Lower lobe of right lung (tissue), 2 donors: Measurements from ENCODE around the gene NEDD4L. TPM values are rescaled to one million over a fixed set of nuclear protein-coding genes. Genes with fewer than 3 reads are reported as not detected.
"Not testable (repeated sequence)": the region's sequence is repeated elsewhere in the genome, so short reads cannot be mapped to it uniquely, and the experiment has no call there.

Source experiments
- ATAC-seq, 2 donors: fragments of 200-7000 bp; cut with Tn5 transposase; one replicate each; pipeline ENCODE4 v1.9.1; 2020 to 2022; ENCODE audit warnings: mild to moderate bottlenecking in 2 of 2, moderate library complexity in 2 of 2
- DNase-seq: peaks from one replicate; pipeline ENCODE4 v3.0.0-alpha.2; 2020
- H3K27ac ChIP-seq: fragments of 200-600 bp; one replicate; pipeline ENCODE4 v1.8.0; 2022
- H3K27me3 ChIP-seq: fragments of 200-600 bp; one replicate; pipeline ENCODE4 v1.8.0; 2022; ENCODE audit warnings: low read depth
- H3K36me3 ChIP-seq: fragments of 200-600 bp; one replicate; pipeline ENCODE4 v1.8.0; 2022; ENCODE audit warnings: mild to moderate bottlenecking
- H3K4me1 ChIP-seq: fragments of 200-600 bp; one replicate; pipeline ENCODE4 v1.8.0; 2022
- H3K4me3 ChIP-seq: fragments of 200-600 bp; one replicate; pipeline ENCODE4 v1.8.0; 2022; ENCODE audit warnings: mild to moderate bottlenecking
- H3K9me3 ChIP-seq: fragments of 200-600 bp; one replicate; pipeline ENCODE4 v1.8.0; 2022
- intact Hi-C: fragments of 100-400 bp; cut with DNase I; formaldehyde crosslinking; loops from one replicate; pipeline ENCODE4 v1.11.0; 2022
- total RNA-seq: library from RNA; stranded (reverse); fragmentation: NEBNext Ultra II Directional; extraction: Animal tissue kit (Norgen Biotek cat#: 25700); gene quantifications from one replicate; pipeline ENCODE4 v1.2.1, GENCODE V29; 2021
- TF ChIP-seq, protein P1 (sequence below): fragments of 200-600 bp; IDR thresholded peaks from one replicate; pipeline ENCODE4 v1.8.0; 2022; ENCODE audit warnings: antibody characterized with exemption, mild to moderate bottlenecking
- donor health status: DM: no; HTN: yes; CAD: no; lungs with severe emphysema.

The NEDD4L gene
- total RNA-seq, 1 donor from 2014 or later = 203 TPM

DNA sequence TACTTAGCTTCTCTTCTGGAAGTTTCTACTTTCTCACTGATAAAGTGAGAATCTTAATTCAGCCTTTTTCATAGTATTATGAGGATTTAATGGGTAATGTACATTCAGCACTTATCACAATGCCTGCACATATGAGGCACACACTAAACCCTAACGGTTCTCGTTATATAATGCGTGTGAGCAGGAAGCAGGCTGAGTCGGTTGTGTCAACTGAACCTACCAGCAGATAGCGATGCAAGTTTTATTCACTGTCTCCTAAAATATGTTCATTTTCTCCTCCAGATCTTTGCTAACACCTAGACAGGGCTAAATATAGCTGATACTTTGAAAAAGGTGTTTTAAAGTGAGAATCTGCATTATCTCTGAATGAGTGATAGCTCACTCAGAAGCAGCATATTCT lies 383.3 kb downstream of the NEDD4L start:
- intact Hi-C loops = no loop called here
- Histone ChIP-seq H3K36me3 (no peaks in the 10 kb centered on the region), H3K4me1 (no peaks in the 10 kb centered on the region), H3K27ac (no peak overlapping the region), H3K9me3 (no peaks in the 10 kb centered on the region), H3K4me3 (no peak overlapping the region), H3K27me3 (no peaks in the 10 kb centered on the region)
- ATAC-seq (no peak), DNase-seq (no peak)
- TF ChIP-seq, protein P1, sequence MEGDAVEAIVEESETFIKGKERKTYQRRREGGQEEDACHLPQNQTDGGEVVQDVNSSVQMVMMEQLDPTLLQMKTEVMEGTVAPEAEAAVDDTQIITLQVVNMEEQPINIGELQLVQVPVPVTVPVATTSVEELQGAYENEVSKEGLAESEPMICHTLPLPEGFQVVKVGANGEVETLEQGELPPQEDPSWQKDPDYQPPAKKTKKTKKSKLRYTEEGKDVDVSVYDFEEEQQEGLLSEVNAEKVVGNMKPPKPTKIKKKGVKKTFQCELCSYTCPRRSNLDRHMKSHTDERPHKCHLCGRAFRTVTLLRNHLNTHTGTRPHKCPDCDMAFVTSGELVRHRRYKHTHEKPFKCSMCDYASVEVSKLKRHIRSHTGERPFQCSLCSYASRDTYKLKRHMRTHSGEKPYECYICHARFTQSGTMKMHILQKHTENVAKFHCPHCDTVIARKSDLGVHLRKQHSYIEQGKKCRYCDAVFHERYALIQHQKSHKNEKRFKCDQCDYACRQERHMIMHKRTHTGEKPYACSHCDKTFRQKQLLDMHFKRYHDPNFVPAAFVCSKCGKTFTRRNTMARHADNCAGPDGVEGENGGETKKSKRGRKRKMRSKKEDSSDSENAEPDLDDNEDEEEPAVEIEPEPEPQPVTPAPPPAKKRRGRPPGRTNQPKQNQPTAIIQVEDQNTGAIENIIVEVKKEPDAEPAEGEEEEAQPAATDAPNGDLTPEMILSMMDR = no peak

DNA sequence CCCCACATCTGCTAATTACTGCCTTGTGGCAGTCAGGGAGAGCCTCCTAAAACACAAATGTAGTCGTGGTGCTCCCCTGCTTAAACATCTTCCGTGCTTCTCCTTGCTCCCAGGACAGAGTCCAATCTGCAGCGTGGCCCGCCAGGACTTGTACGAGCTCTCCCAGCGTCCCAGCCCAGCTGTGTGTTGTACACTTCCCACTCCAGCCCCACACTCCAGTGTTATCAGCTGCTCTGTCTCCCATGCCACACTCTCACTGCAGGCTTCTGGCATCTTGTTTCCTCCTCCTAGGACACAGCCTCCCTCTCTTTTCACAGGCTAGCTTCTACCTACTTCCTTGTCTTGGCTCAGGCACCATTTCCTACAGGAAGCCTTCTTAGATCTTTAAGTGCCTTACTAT lies 385.4 kb downstream of the NEDD4L start:
- intact Hi-C loops = no loop called here
- DNase-seq (no peak), ATAC-seq (peak in 1 of 2 donors; percentile 51)
- Histone ChIP-seq H3K27ac (no peak overlapping the region), H3K4me3 (no peak overlapping the region), H3K9me3 (no peaks in the 10 kb centered on the region), H3K4me1 (no peaks in the 10 kb centered on the region), H3K27me3 (no peaks in the 10 kb centered on the region), H3K36me3 (no peaks in the 10 kb centered on the region)
- TF ChIP-seq, protein P1 = no peak

DNA sequence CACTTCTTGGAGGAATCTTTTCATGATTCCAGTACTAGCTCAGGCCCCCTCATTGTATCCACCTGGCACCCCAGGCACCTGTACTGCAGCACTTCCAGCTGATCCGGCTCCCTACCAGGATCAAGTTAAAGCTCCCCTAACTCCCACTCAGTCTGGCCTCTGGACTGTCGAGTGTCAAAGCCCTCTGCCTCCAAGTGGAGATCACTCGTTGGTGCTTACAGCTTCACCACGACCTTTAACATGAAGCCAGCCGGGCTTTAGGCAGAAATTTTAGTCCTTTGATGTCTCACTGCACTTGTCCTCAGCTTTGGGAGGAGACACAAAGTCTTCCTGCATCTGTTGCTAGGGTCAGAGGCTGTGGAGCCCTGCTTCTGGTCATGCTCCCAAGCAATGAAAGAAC lies 387.2 kb downstream of the NEDD4L start:
- no peaks in the 10 kb centered on the region for H3K27me3 ChIP-seq
- no peaks in the 10 kb centered on the region for H3K36me3 ChIP-seq
- no peak for DNase-seq
- no peak overlapping the region for H3K4me3 ChIP-seq
- H3K27ac ChIP-seq = no peak overlapping the region
- intact Hi-C loops = no loop called here
- H3K4me1 ChIP-seq = no peaks in the 10 kb centered on the region
- no peak for ATAC-seq
- TF ChIP-seq, protein P1 = no peak
- H3K9me3 ChIP-seq = no peaks in the 10 kb centered on the region

DNA sequence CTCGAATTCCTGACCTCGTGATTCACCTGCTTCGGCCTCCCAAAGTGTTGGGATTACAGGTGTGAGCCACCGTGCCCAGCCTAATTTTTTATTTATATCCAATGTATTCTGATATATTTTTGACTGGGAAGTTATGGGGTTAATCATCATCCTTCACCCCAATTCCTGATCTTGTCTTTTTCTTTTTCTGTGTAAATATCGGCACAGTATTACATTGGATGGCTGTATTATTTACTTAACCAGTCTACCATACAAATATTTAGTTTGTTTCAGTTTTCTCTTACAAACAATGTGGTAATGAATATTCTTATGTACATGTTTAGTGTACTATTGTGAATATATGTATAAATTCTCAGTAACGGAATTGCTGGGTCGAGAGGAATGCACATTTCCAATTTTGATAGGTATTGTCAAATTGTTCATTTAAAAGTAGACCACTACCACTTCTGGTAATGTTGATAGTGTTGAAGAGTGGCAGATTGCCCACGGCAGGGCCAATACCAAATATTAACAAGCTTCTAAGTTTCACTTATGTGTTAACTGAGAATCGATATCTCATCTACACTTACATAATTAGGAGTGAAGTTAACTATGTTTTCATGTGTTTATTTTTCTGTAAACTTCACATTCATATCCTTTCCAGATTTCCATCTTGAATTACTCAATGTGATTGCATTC lies 388.2 kb downstream of the NEDD4L start:
- TF ChIP-seq, protein P1 = no peak
- Histone ChIP-seq H3K9me3 (no peaks in the 10 kb centered on the region), H3K36me3 (no peaks in the 10 kb centered on the region), H3K4me1 (no peaks in the 10 kb centered on the region), H3K27ac (no peak overlapping the region), H3K4me3 (no peak overlapping the region), H3K27me3 (no peaks in the 10 kb centered on the region)
- no peak for DNase-seq
- no peak for ATAC-seq
- intact Hi-C loops = no loop called here

DNA sequence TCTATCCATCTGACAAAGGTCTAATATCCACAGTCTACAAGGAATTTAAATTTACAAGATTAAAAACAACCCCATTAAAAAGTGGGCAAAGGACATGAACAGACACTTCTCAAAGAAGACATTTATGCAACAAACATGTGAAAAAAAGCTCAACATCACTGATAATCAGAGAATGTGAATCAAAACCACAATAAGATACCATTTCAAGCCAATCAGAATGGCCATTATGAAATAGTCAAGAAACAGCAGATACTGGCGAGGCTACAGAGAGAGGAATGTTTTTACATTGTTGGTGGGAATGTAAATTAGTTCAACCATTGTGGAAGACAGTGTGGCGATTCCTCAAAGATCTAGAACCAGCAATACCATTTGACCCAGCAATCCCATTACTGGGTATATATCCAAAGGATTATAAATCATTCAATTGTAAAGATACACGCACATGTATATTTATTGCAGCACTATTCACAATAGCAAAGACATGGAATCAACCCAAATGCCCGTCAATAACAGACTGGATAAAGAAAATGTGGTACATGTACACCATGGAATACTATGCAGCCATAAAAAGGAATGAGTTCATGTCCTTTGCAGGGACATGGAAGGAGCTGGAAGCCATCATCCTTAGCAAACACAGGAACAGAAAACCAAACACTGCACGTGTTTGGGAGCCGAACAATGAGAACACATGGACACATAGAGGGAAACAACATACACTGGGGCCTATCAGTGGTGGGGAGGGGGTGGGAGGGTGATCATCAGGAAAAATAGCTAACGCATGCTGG lies 391.4 kb downstream of the NEDD4L start:
- H3K27ac ChIP-seq, ATAC-seq, H3K27me3 ChIP-seq, H3K4me3 ChIP-seq, H3K9me3 ChIP-seq, DNase-seq, H3K4me1 ChIP-seq, H3K36me3 ChIP-seq, intact Hi-C loops: not testable (repeated sequence)
